ENCODE data around the gene NDUFV1. TPM values are rescaled to one million over a fixed set of nuclear protein-coding genes. Genes with fewer than 3 reads are reported as not detected.

Gene NDUFV1
- polyA plus RNA-seq, 1 donor = 191 TPM

- Histone ChIP-seq H3K27me3 (ENCODE audit: control insufficient read depth, insufficient read depth, low read length) (peaks cover 2% of the 10 kb centered on the region), H3K9me3 (ENCODE audit: control insufficient read depth, low read depth, low read length) (no peaks in the 10 kb centered on the region), H3K4me1 (ENCODE audit: control insufficient read depth, insufficient read depth, low read length) (peaks cover 16% of the 10 kb centered on the region), H3K27ac (ENCODE audit: low read length) (no peak overlapping the region), H3K36me3 (ENCODE audit: control insufficient read depth, insufficient read depth, low read length) (peaks cover 45% of the 10 kb centered on the region), H3K4me3 (ENCODE audit: low read length) (no peak overlapping the region)
- no CpG with 5 or more reads among the region's 15 CpGs for WGBS (ENCODE audit: insufficient coverage, low lambda C conversion rate)
- no peak for DNase-seq
Measured at GRCh38 chr11:67610302-67610868, 3.6 kb downstream of the NDUFV1 start.

- H3K4me3 ChIP-seq (ENCODE audit: low read length) = no peak overlapping the region
- H3K27me3 ChIP-seq (ENCODE audit: control insufficient read depth, insufficient read depth, low read length) = peaks cover 8% of the 10 kb centered on the region
- peaks cover 45% of the 10 kb centered on the region for H3K36me3 ChIP-seq (ENCODE audit: control insufficient read depth, insufficient read depth, low read length)
- DNase-seq = no peak
- peaks cover 22% of the 10 kb centered on the region for H3K4me1 ChIP-seq (ENCODE audit: control insufficient read depth, insufficient read depth, low read length)
- no peak overlapping the region for H3K27ac ChIP-seq (ENCODE audit: low read length)
- peaks cover 3% of the 10 kb centered on the region for H3K9me3 ChIP-seq (ENCODE audit: control insufficient read depth, low read depth, low read length)
- whole genome bisulfite sequencing (ENCODE audit: insufficient coverage, low lambda C conversion rate) = no CpG with 5 or more reads among the region's 14 CpGs
Measured at GRCh38 chr11:67611165-67611564, 4.4 kb downstream of the NDUFV1 start.

DNA sequence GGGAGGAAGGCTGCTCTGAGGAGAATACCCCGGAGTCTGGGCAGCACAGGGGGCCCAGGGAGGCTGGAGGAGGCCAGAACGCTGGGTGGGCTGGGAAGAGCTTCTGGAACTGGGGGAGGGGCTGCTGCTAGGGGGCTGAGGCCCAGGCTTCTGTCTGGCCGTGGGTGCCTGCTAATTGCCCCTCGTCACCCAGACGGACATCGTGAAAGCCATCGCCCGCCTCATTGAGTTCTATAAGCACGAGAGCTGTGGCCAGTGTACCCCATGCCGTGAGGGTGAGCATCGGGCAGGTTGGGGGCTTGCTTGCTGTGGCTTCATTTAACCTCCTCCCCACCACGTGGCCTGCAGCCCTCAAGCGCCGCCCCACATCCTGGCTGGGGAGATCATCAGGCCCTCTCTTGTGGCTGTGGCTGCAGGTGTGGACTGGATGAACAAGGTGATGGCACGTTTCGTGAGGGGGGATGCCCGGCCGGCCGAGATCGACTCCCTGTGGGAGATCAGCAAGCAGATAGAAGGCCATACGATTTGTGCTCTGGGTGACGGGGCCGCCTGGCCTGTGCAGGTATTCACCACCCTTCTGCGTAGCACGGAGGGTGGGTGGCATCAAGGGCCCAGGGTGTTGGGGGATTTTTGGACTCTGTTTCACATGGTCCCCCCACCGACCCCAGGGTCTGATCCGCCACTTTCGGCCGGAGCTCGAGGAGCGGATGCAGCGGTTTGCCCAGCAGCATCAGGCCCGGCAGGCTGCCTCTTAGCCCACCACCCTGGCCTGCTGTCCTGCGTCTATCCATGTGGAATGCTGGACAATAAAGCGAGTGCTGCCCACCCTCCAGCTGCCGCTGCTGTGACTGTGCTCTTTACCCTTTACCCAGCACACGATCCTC is 5.2 kb downstream of the NDUFV1 start:
- no CpG with 5 or more reads among the region's 37 CpGs for WGBS (ENCODE audit: insufficient coverage, low lambda C conversion rate)
- peaks cover 3% of the 10 kb centered on the region for H3K9me3 ChIP-seq (ENCODE audit: control insufficient read depth, low read depth, low read length)

GRCh38 chr11:67612751-67613150 is 6.0 kb downstream of the NDUFV1 start:
- no peak overlapping the region for H3K4me3 ChIP-seq (ENCODE audit: low read length)
- H3K9me3 ChIP-seq (ENCODE audit: control insufficient read depth, low read depth, low read length) = peaks cover 3% of the 10 kb centered on the region
- no peak overlapping the region for H3K27ac ChIP-seq (ENCODE audit: low read length)
- no CpG with 5 or more reads among the region's 13 CpGs for WGBS (ENCODE audit: insufficient coverage, low lambda C conversion rate)
- no peak for DNase-seq
- peaks cover 18% of the 10 kb centered on the region for H3K4me1 ChIP-seq (ENCODE audit: control insufficient read depth, insufficient read depth, low read length)
- peaks cover 12% of the 10 kb centered on the region for H3K27me3 ChIP-seq (ENCODE audit: control insufficient read depth, insufficient read depth, low read length)
- peaks cover 45% of the 10 kb centered on the region for H3K36me3 ChIP-seq (ENCODE audit: control insufficient read depth, insufficient read depth, low read length)

More for the DNA sequence above, 5.2 kb downstream of the NDUFV1 start:
- Histone ChIP-seq H3K27ac (ENCODE audit: low read length) (no peak overlapping the region), H3K27me3 (ENCODE audit: control insufficient read depth, insufficient read depth, low read length) (peaks cover 12% of the 10 kb centered on the region), H3K4me1 (ENCODE audit: control insufficient read depth, insufficient read depth, low read length) (peaks cover 22% of the 10 kb centered on the region), H3K4me3 (ENCODE audit: low read length) (no peak overlapping the region), H3K36me3 (ENCODE audit: control insufficient read depth, insufficient read depth, low read length) (peaks cover 45% of the 10 kb centered on the region)
- no peak for DNase-seq

- no CpG with 5 or more reads among the region's 17 CpGs for WGBS (ENCODE audit: insufficient coverage, low lambda C conversion rate)
- H3K4me1 ChIP-seq (ENCODE audit: control insufficient read depth, insufficient read depth, low read length) = peaks cover 13% of the 10 kb centered on the region
- H3K4me3 ChIP-seq (ENCODE audit: low read length) = peak overlapping the region; percentile 46
Measured at GRCh38 chr11:67613313-67613959, 6.7 kb downstream of the NDUFV1 start.

GRCh38 chr11:67613960-67614715 is 7.4 kb downstream of the NDUFV1 start:
- peaks cover 3% of the 10 kb centered on the region for H3K9me3 ChIP-seq (ENCODE audit: control insufficient read depth, low read depth, low read length)
- peaks cover 13% of the 10 kb centered on the region for H3K4me1 ChIP-seq (ENCODE audit: control insufficient read depth, insufficient read depth, low read length)
- H3K27ac ChIP-seq (ENCODE audit: low read length) = peak overlapping the region; percentile 41
- no CpG with 5 or more reads among the region's 23 CpGs for WGBS (ENCODE audit: insufficient coverage, low lambda C conversion rate)
- H3K4me3 ChIP-seq (ENCODE audit: low read length) = peak overlapping the region; percentile 46
- peaks cover 12% of the 10 kb centered on the region for H3K27me3 ChIP-seq (ENCODE audit: control insufficient read depth, insufficient read depth, low read length)
- peaks cover 36% of the 10 kb centered on the region for H3K36me3 ChIP-seq (ENCODE audit: control insufficient read depth, insufficient read depth, low read length)
- DNase-seq = peak; percentile 52 to 64

More at GRCh38 chr11:67613313-67613959, 6.7 kb downstream of the NDUFV1 start:
- DNase-seq = no peak
- peaks cover 3% of the 10 kb centered on the region for H3K9me3 ChIP-seq (ENCODE audit: control insufficient read depth, low read depth, low read length)
- peaks cover 12% of the 10 kb centered on the region for H3K27me3 ChIP-seq (ENCODE audit: control insufficient read depth, insufficient read depth, low read length)
- peaks cover 43% of the 10 kb centered on the region for H3K36me3 ChIP-seq (ENCODE audit: control insufficient read depth, insufficient read depth, low read length)
- H3K27ac ChIP-seq (ENCODE audit: low read length) = peak overlapping the region; percentile 41

DNA sequence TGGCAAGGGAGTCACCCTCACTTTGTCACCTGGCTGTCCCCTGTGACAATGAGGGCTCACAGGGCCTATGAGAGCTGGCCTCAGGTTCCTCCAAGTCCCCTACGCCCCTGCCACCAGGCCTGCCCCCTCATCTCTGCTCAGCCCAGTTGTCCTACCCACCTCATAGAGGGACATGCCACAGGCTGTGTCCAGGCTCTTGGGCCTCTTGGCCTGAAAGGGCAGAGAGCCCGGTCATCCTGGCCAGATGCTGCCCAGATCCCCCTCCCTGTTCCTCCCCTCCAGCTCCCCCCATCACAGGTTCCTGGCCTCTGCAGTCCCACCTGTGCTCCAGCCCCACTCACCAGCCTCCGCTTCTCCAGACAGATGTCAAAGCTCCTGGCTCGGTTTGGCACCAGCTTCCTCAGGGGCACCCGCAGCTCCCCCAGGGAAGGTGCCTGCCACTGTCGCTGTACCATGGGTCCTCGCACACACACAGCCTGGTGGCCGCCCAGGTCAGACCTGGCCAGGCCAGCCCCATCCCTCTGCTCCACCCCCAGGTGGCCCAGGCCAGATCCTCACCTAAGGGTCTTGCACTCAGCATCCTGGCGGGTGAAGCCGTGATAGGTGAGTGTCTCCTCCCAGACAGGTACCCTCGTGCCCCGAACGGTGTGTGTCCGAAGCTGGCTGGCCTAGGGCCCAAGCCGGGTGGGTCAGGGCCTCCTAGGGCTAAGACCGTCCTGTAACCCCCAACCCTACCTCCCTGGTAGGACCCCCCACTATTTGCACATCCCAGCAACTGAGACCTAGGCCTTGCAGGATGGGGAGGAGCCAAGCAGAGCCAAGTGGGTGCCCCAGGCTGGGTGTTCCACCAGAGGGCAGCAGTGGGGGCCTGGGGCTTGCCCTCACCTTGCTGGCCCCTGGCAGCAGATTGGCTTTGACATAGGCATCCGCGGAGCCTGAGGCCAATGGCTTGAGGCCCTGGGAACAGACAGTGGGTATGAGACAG is 8.3 kb downstream of the NDUFV1 start:
- peaks cover 3% of the 10 kb centered on the region for H3K9me3 ChIP-seq (ENCODE audit: control insufficient read depth, low read depth, low read length)
- H3K36me3 ChIP-seq (ENCODE audit: control insufficient read depth, insufficient read depth, low read length) = peaks cover 30% of the 10 kb centered on the region
- DNase-seq = peak in 1 of 2 donors; percentile 43
- no CpG with 5 or more reads among the region's 18 CpGs for WGBS (ENCODE audit: insufficient coverage, low lambda C conversion rate)
- no peak overlapping the region for H3K27ac ChIP-seq (ENCODE audit: low read length)
- peaks cover 13% of the 10 kb centered on the region for H3K4me1 ChIP-seq (ENCODE audit: control insufficient read depth, insufficient read depth, low read length)
- no peak overlapping the region for H3K4me3 ChIP-seq (ENCODE audit: low read length)
- peaks cover 12% of the 10 kb centered on the region for H3K27me3 ChIP-seq (ENCODE audit: control insufficient read depth, insufficient read depth, low read length)

DNA sequence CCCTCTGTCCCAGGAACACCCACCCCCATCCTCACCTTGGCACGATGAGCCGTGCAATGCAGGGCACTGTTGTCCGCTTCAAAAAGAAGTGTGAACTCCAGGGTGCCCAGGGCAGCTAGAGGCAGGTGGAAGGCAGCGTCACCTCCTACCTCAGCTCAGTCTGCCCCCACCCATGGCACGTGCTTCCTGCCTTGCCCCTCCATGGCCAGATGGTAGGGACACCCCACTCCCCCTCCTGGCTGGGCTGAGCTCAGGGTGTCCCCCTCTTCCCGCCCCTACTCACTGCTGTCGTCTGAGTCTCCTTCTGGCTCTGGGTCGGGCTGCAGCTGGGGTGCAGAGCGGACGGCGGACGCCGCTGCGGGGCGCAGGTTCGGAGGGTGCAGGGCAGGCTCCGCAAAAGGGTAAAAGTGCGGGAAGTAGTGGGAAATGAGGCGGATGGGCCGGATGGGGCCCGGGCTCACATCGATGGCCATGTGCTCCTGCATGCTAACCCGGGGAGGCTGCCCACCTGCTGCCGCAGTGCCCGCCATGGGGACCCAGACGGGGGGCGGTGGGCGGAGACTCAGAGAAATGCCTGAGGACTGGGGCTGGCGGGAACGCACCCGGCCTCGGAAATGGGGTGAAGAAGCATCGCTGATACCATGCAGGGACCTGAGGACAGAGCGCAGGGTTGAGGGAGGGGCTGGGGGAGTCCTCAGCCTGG is 9.1 kb downstream of the NDUFV1 start:
- WGBS (ENCODE audit: insufficient coverage, low lambda C conversion rate) = no CpG with 5 or more reads among the region's 34 CpGs
- Histone ChIP-seq H3K4me1 (ENCODE audit: control insufficient read depth, insufficient read depth, low read length) (peaks cover 13% of the 10 kb centered on the region), H3K27me3 (ENCODE audit: control insufficient read depth, insufficient read depth, low read length) (peaks cover 12% of the 10 kb centered on the region)

More for the DNA sequence above, 9.1 kb downstream of the NDUFV1 start:
- peaks cover 21% of the 10 kb centered on the region for H3K36me3 ChIP-seq (ENCODE audit: control insufficient read depth, insufficient read depth, low read length)
- no peak overlapping the region for H3K27ac ChIP-seq (ENCODE audit: low read length)
- DNase-seq = no peak
- H3K4me3 ChIP-seq (ENCODE audit: low read length) = no peak overlapping the region
- H3K9me3 ChIP-seq (ENCODE audit: control insufficient read depth, low read depth, low read length) = peaks cover 3% of the 10 kb centered on the region
